K562 (cell line): ENCODE results near the gene SLC25A11. TPM values are rescaled to one million over a fixed set of nuclear protein-coding genes. Genes with fewer than 3 reads are reported as not detected.
A peak's percentile ranks its signal among the peaks of the same experiment; 100 is the strongest.

Experiments
- BRD4 ChIP-seq: fragments of 200-600 bp; sonication (generic); IDR thresholded peaks from 2 replicates; pipeline ENCODE4 v1.6.1; 2017; ENCODE audit warnings: inconsistent platforms
- CEBPB ChIP-seq: fragments of 450-650 bp; IDR thresholded peaks from 2 replicates; pipeline ENCODE4 v1.6.1; 2016; ENCODE audit warnings: missing genetic modification characterization, missing compliant biosample characterization
- CREM ChIP-seq: IDR thresholded peaks from 2 replicates; pipeline ENCODE4 v1.6.1; 2014; ENCODE audit warnings: antibody characterized with exemption, low read depth
- ELF1 ChIP-seq: fragments of 200-800 bp; sonication (Bioruptor generic); IDR thresholded peaks from 2 replicates; pipeline ENCODE4 v1.6.1; 2016; ENCODE audit warnings: missing genetic modification characterization, missing compliant biosample characterization
- FOSL1 ChIP-seq: fragments of 200-800 bp; sonication (Bioruptor generic); conservative IDR thresholded peaks from 2 replicates; pipeline ENCODE4 v1.6.1; 2016; ENCODE audit warnings: missing genetic modification characterization, missing compliant biosample characterization
- FUS ChIP-seq: fragments of 200-400 bp; formaldehyde crosslinking; optimal IDR thresholded peaks from 2 replicates; pipeline ENCODE3; 2017; ENCODE audit warnings: low read depth, low read length
- GTF2E2 ChIP-seq: fragments of 200-800 bp; sonication (Bioruptor generic); IDR thresholded peaks from 2 replicates; pipeline ENCODE4 v1.6.1; 2016; ENCODE audit warnings: missing genetic modification characterization, missing compliant biosample characterization
- GTF2F1 ChIP-seq: IDR thresholded peaks from 2 replicates; pipeline ENCODE4 v1.6.1; 2011; ENCODE audit warnings: low read depth, low read length, improper control_type of control experiment
- HMGN3 ChIP-seq: IDR thresholded peaks from 2 replicates; pipeline ENCODE4 v1.6.1; 2011; ENCODE audit warnings: borderline replicate concordance, low read depth, mild to moderate bottlenecking, mixed read lengths, low read length; ENCODE audit not compliant: insufficient read length; ENCODE audit errors: extremely low read depth
- KDM5B ChIP-seq: fragments of 200-600 bp; sonication (generic); IDR thresholded peaks from 2 replicates; pipeline ENCODE4 v1.6.1; 2012; ENCODE audit warnings: low read depth, mild to moderate bottlenecking, moderate library complexity, low read length, control low read depth, inconsistent platforms; ENCODE audit not compliant: insufficient replicate concordance
- MAFG ChIP-seq: fragments of 450-650 bp; conservative IDR thresholded peaks from 2 replicates; pipeline ENCODE4 v1.6.1; 2016; ENCODE audit warnings: missing genetic modification characterization, missing compliant biosample characterization
- MBD2 ChIP-seq: sonication (generic); IDR thresholded peaks from 2 replicates; pipeline ENCODE4 v1.6.1; 2016; ENCODE audit warnings: low read depth, borderline replicate concordance
- MNT ChIP-seq, 2 experiments: fragments of 450-650 bp; conservative IDR thresholded peaks; 2 replicates each; pipeline ENCODE4 v1.6.1; 2017; ENCODE audit warnings: mild to moderate bottlenecking in 2 of 2, moderate library complexity in 2 of 2
- MTA1 ChIP-seq: fragments of 450-650 bp; IDR thresholded peaks from 2 replicates; pipeline ENCODE4 v1.6.1; 2017; ENCODE audit warnings: borderline replicate concordance
- MTA2 ChIP-seq: fragments of 450-650 bp; IDR thresholded peaks from 2 replicates; pipeline ENCODE4 v1.6.1; 2016; ENCODE audit warnings: low read depth
- POLR2AphosphoS2 ChIP-seq: IDR thresholded peaks from 2 replicates; pipeline ENCODE4 v1.6.1; 2012; ENCODE audit warnings: low read length, improper control_type of control experiment
- RBBP5 ChIP-seq: fragments of 200-600 bp; sonication (generic); IDR thresholded peaks from 2 replicates; pipeline ENCODE4 v1.6.1; 2012; ENCODE audit warnings: borderline replicate concordance, mild to moderate bottlenecking, low read length, control low read depth, inconsistent platforms; ENCODE audit not compliant: insufficient read depth, poor library complexity, severe bottlenecking
- RBFOX2 ChIP-seq: fragments of 200-400 bp; formaldehyde crosslinking; IDR thresholded peaks from 2 replicates; pipeline ENCODE4 v1.6.1; 2017; ENCODE audit warnings: low read depth, mild to moderate bottlenecking, low read length, moderate library complexity
- SMARCA4 ChIP-seq: fragments of 450-650 bp; IDR thresholded peaks from 2 replicates; pipeline ENCODE4 v1.6.1; 2016
- U2AF1 ChIP-seq: fragments of 200-400 bp; formaldehyde crosslinking; optimal IDR thresholded peaks from 2 replicates; pipeline ENCODE3; 2017; ENCODE audit warnings: mild to moderate bottlenecking, low read depth, low read length, moderate library complexity
- ZNF511 ChIP-seq: sonication (generic); formaldehyde crosslinking; IDR thresholded peaks from 2 replicates; pipeline ENCODE4 v1.8.0; 2022; ENCODE audit warnings: mild to moderate bottlenecking, missing genetic modification reagents
- polyA plus RNA-seq, 8 experiments: library from polyadenylated mRNA; depleted of rRNA in 4 of 8; stranded (reverse) in 5 of 8; unstranded in 3 of 8; fragments of >200 nt; fragmentation: Nextera tagmentation in 2 of 8; fragmentation: Illumina TruSeq in 1 of 8; extraction: Ambion mirVana in 2 of 8; extraction: Trizol in 1 of 8; gene quantifications; 2 replicates each; pipeline versions ENCODE4 v1.2.1 to v1.2.3, GENCODE V29; 2011 to 2014; ENCODE audit warnings: inconsistent platforms in 1 of 8, missing spikeins in 1 of 8
- total RNA-seq, 7 experiments: library from RNA; depleted of rRNA in 6 of 7; stranded (reverse); fragments of >200 nt in 6 of 7; fragmentation: Illumina TruSeq in 2 of 7; extraction: Trizol in 2 of 7; gene quantifications; 2 replicates each; pipeline versions ENCODE4 v1.2.1 to v1.2.3, GENCODE V29; 2011 to 2021; ENCODE audit warnings: low replicate concordance in 1 of 7
- TF ChIP-seq, protein P1 (sequence below): sonication (generic); formaldehyde crosslinking; IDR thresholded peaks from 2 replicates; pipeline ENCODE4 v1.9.0; 2022; ENCODE audit warnings: mild to moderate bottlenecking, missing genetic modification reagents
- TF ChIP-seq, protein P2 (sequence below), 2 experiments: IDR thresholded peaks; 2 replicates each; pipeline ENCODE4 v1.6.1; 2011; ENCODE audit warnings: borderline replicate concordance in 1 of 2, control low read depth in 1 of 2, low read depth in 1 of 2, low read length in 1 of 2, mild to moderate bottlenecking in 1 of 2, mixed read lengths in 1 of 2, moderate library complexity in 1 of 2; ENCODE audit not compliant: insufficient read depth in 1 of 2, insufficient read length in 1 of 2, poor library complexity in 1 of 2, severe bottlenecking in 1 of 2; ENCODE audit errors: extremely low read depth in 1 of 2

SLC25A11 gene
- total and polyA plus RNA-seq, 9 of the 15 experiments (the other 6 are each of a cell fraction or from before 2014, with no cell fraction given): 3.1 to 56.7 (median 32.9) TPM

DNA sequence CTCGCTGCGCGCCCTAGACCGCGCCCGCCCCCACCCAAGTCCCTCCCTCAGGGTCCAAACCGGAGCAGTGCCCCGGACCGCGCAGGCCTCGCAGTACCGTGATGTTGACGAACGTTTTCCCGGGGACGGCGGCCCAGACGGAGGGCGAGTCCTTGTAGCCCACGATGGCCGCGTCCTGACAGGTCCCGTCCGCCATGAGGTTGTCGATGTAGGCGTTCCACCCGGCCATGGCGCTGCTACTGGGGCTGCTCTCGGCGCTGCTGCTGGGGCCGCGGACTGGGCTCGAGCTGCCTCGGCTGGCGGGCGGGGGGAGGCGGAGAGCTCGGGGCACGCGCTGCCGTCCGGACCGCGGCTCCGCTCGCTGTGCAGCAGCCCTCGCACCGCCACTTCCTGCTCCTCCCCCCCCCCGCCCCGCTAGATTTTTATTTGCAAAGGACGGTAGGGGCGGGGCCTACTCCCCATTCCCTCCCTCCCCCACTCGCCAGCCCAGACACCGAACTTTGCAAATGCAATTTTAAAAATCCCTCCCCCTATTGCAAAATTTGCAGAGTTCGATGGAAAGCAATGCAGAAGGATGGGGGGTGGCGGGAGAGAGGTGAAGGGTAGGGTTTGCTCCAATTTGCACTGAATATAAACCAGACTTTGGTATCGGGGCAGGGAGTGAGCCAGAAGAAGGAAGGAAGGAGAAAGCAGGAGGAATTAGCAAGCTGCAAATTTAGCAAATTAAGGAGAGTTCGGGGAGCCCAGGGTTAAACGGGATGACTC is 8.5 kb upstream of the SLC25A11 start, which contains the start of gene PFN1 (continued):
- peak; percentile 85; the same call in 1 of the 2 replicates for TF ChIP-seq GTF2E2 (tag)
- peak; percentile 36; the same call in 1 of the 2 replicates for TF ChIP-seq FOSL1 (tag)
- TF ChIP-seq HMGN3: peak; percentile 25
- TF ChIP-seq FUS: peak; percentile 48
- TF ChIP-seq MBD2: peak; percentile 50; the same call in 1 of the 2 replicates
- no peak for TF ChIP-seq KDM5B
- peak; percentile 94 for TF ChIP-seq CEBPB
- 0 out of 2 replicates have a peak, but pooled peaks have one; percentile 56 for TF ChIP-seq ZNF511 (CRISPR knock-in tag)
- peak; percentile 77 for TF ChIP-seq ELF1 (tag)
- peak; percentile 32 to 41 for TF ChIP-seq MNT (conservative IDR thresholded peaks at IDR 0.05)
- peak; percentile 29; the same call in 1 of the 2 replicates for TF ChIP-seq MTA2
- TF ChIP-seq CREM: 0 out of 2 replicates have a peak, but pooled peaks have one; percentile 24
- TF ChIP-seq RBFOX2: peak; percentile 88
- TF ChIP-seq SMARCA4: peak; percentile 55; the same call in 1 of the 2 replicates
- TF ChIP-seq, protein P1, sequence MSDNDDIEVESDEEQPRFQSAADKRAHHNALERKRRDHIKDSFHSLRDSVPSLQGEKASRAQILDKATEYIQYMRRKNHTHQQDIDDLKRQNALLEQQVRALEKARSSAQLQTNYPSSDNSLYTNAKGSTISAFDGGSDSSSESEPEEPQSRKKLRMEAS (CRISPR knock-in tag): peak; percentile 65
- TF ChIP-seq RBBP5: peak; percentile 44
- peak; percentile 15; the same call in 1 of the 2 replicates for TF ChIP-seq MAFG (tag)
- TF ChIP-seq MTA1: peak; percentile 55; the same call in 1 of the 2 replicates
- TF ChIP-seq GTF2F1: no peak
- peak; percentile 55 for TF ChIP-seq U2AF1
- TF ChIP-seq BRD4: 0 out of 2 replicates have a peak, but pooled peaks have one; percentile 31
- TF ChIP-seq, protein P2, sequence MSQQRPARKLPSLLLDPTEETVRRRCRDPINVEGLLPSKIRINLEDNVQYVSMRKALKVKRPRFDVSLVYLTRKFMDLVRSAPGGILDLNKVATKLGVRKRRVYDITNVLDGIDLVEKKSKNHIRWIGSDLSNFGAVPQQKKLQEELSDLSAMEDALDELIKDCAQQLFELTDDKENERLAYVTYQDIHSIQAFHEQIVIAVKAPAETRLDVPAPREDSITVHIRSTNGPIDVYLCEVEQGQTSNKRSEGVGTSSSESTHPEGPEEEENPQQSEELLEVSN (IDR thresholded peaks at IDR 0.05; ENCODE audit: borderline replicate concordance in 1 of 2, extremely low read depth in 1 of 2, insufficient read depth in 1 of 2, insufficient read length in 1 of 2, low read depth in 1 of 2, low read length in 1 of 2, poor library complexity in 1 of 2, severe bottlenecking in 1 of 2): peak in 1 of 2 experiments; percentile 71
- TF ChIP-seq POLR2AphosphoS2: peak; percentile 13; the same call in 1 of the 2 replicates
